Measurements from ENCODE around the gene COMT. TPM values are rescaled to one million over a fixed set of nuclear protein-coding genes. Genes with fewer than 3 reads are reported as not detected.

The COMT gene
- total and polyA plus RNA-seq, 9 of the 15 experiments (the other 6 are each of a cell fraction or from before 2014, with no cell fraction given), result 12.5 to 351 (median 155) TPM

GRCh38 chr22:19892257-19892879 is 49.2 kb upstream of the COMT start (continued):
- TF ChIP-seq SIN3B (IDR thresholded peaks at IDR 0.05; ENCODE audit: low read depth), result no peak
- no peak for TF ChIP-seq CEBPZ (IDR thresholded peaks at IDR 0.05; ENCODE audit: borderline replicate concordance, low read depth, low read length)
- no peak for TF ChIP-seq ETV1 (tag; conservative IDR thresholded peaks at IDR 0.05; ENCODE audit: low read depth)
- TF ChIP-seq ZNF316 (IDR thresholded peaks at IDR 0.05), result no peak
- no peak for TF ChIP-seq EHMT2 (IDR thresholded peaks at IDR 0.05)
- TF ChIP-seq NFIX (CRISPR knock-in tag; IDR thresholded peaks at IDR 0.05; ENCODE audit: low read depth), result no peak
- TF ChIP-seq ELF2 (CRISPR knock-in tag; IDR thresholded peaks at IDR 0.05), result no peak
- TF ChIP-seq POLR2G (IDR thresholded peaks at IDR 0.05; ENCODE audit: low read depth, low read length), result peak; percentile 57; the same call in 1 of the 2 replicates
- peak; percentile 78 for TF ChIP-seq BHLHE40 (IDR thresholded peaks at IDR 0.05; ENCODE audit: low read length)
- no peak for TF ChIP-seq ZNF253 (CRISPR knock-in tag; conservative IDR thresholded peaks at IDR 0.05)
- TF ChIP-seq GTF2B (IDR thresholded peaks at IDR 0.05; ENCODE audit: extremely low read depth, insufficient read length), result no peak
- no peak for TF ChIP-seq THRB (CRISPR knock-in tag; conservative IDR thresholded peaks at IDR 0.05)
- TF ChIP-seq PHF8 (IDR thresholded peaks at IDR 0.05; ENCODE audit: borderline replicate concordance, low read length), result 0 out of 2 replicates have a peak, but pooled peaks have one; percentile 5
- no peak for TF ChIP-seq DACH1 (IDR thresholded peaks at IDR 0.05; ENCODE audit: partially characterized antibody)
- TF ChIP-seq E2F6 (IDR thresholded peaks at IDR 0.05; ENCODE audit: borderline replicate concordance in 1 of 2, extremely low read depth in 1 of 2, insufficient read depth in 1 of 2, insufficient read length in 1 of 2, low read depth in 1 of 2, low read length in 1 of 2, poor library complexity in 1 of 2, severe bottlenecking in 1 of 2), result peak; percentile 74 to 99
- TF ChIP-seq ZNF699 (CRISPR knock-in tag; IDR thresholded peaks at IDR 0.05; ENCODE audit: insufficient replicate concordance), result no peak
- no peak for TF ChIP-seq DPF2 (IDR thresholded peaks at IDR 0.05)
- TF ChIP-seq PREB (CRISPR knock-in tag; IDR thresholded peaks at IDR 0.05), result no peak
- TF ChIP-seq TFAM (CRISPR knock-in tag; conservative IDR thresholded peaks at IDR 0.05), result no peak
- TF ChIP-seq GTF2E2 (tag; IDR thresholded peaks at IDR 0.05), result no peak
- TF ChIP-seq SRF (CRISPR knock-in tag; IDR thresholded peaks at IDR 0.05), result no peak
